Pancreas (tissue), 10 donors: ENCODE data around the gene AVEN. TPM values are rescaled to one million over a fixed set of nuclear protein-coding genes. Genes with fewer than 3 reads are reported as not detected.

Experiments
- ATAC-seq, 4 donors: fragments of 200-7000 bp; cut with Tn5 transposase; one replicate each; pipeline versions ENCODE4 v1.8.0 to v1.9.1; 2020; ENCODE audit warnings: mild to moderate bottlenecking in 4 of 4, moderate library complexity in 4 of 4
- DNase-seq, 6 donors: peaks; one replicate each; pipeline ENCODE4 v3.0.0-alpha.2; 2020
- FAIRE-seq: peaks from 2 replicates; lab custom pipeline; 2012; peaks lifted over from hg19 to GRCh38; lab: Jason Lieb, UNC
- H3K27ac ChIP-seq, 4 donors: fragments of 200-600 bp; sonication (generic); 1 replicate in 3 of 4; 2 replicates in 1 of 4; pipeline versions ENCODE4 v1.5.0 to v1.8.0; 2020
- H3K27me3 ChIP-seq, 4 donors: fragments of 200-600 bp; one replicate each; pipeline ENCODE4 v1.8.0; 2021
- H3K36me3 ChIP-seq, 3 donors: fragments of 200-600 bp; sonication (generic) in 1 of 3; one replicate each; pipeline versions ENCODE4 v1.5.0 to v1.8.0; 2020 to 2021
- H3K4me1 ChIP-seq, 3 donors: fragments of 200-600 bp; one replicate each; pipeline ENCODE4 v1.8.0; 2021
- H3K4me3 ChIP-seq, 4 donors: fragments of 200-600 bp; sonication (generic) in 2 of 4; one replicate each; pipeline versions ENCODE4 v1.5.0 to v1.8.0; 2020 to 2021
- H3K9me3 ChIP-seq, 4 donors: fragments of 200-600 bp; one replicate each; pipeline ENCODE4 v1.8.0; 2021
- WGBS, 2 donors: extraction: QIAGEN DNeasy Blood & Tissue Kit; methylation state at CpG; one replicate each; pipeline ENCODE4 v1.1.7; 2013; 5-methylcytosine and 5-hydroxymethylcytosine counted together
- intact Hi-C, 3 donors: fragments of 100-400 bp; cut with DNase I; formaldehyde crosslinking; loops; one replicate each; pipeline versions ENCODE4 v1.11.1 to v1.14.2; 2022
- polyA plus RNA-seq, 2 donors: library from polyadenylated mRNA; stranded (reverse); fragments of 200-250 nt; gene quantifications; one replicate each; pipeline ENCODE4 v1.2.3, GENCODE V29; 2013
- total RNA-seq, 6 donors: library from RNA; stranded (reverse); fragmentation: NEBNext Ultra II Directional in 4 of 6; extraction: Animal tissue kit (Norgen Biotek cat#: 25700) in 4 of 6; gene quantifications; one replicate each; pipeline versions ENCODE4 v1.2.1 to v1.2.4, GENCODE V29; 2021 to 2023
- TF ChIP-seq, protein P1 (sequence below), 4 donors: fragments of 200-600 bp; sonication (generic) in 3 of 4; IDR thresholded peaks; one replicate each; pipeline versions ENCODE4 v1.5.0 to v1.8.0; 2021; ENCODE audit warnings: antibody characterized with exemption in 4 of 4
- donor health status: healthy with polysubstance abuse.
- donor health status: DM: no; HTN: no; CAD: no; lungs with moderate emphysema.
- donor health status: DM: no; HTN: no; CAD: no.
- donor health status: control.
- donor health status: control.
- donor health status: Bipolar disorder and iron deficiency.
- donor health status: DM: yes; HTN: yes; CAD: no.
- donor health status: DM: no; HTN: no; CAD: no.
- donor health status: DM: no; HTN: no; CAD: no.
- donor health status: DM: yes; HTN: yes; CAD: no.

The AVEN gene
- total and polyA plus RNA-seq, 8 donors = 5.9 to 13.9 (median 9.6) TPM

DNA sequence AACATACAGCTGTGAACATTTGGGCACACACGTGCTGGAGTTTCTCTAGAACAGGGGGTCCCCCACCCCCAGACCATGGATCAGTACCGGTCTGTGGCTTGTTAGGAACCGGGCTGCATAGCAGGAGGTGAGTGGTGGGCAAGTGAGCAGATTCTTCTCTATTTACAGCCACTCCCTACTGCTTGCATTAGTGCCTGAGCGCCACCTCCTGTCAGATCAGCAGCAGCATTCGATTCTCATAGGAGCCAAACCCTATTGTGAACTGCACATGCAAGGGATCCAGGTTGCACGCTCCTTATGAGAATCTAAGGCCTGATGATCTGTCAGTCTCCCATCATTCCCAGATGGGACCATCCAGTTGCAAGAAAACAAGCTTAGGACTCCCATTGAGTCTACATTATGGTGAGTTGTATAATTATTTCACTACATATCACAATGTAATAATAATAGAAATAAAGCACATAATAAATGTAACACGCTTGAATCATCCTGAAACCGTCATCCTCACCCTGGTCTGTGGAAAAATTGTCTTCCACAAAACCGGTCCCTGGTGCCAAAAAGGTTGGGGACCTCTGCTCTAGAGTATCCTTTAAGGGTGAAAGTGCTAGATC is 44.9 kb downstream of the AVEN start:
- intact Hi-C loops = no loop called here
- Histone ChIP-seq H3K4me3 (no peak overlapping the region), H3K36me3 (no peaks in the 10 kb centered on the region), H3K9me3 (no peaks in the 10 kb centered on the region), H3K27me3 (no peaks in the 10 kb centered on the region), H3K4me1 (no peaks in the 10 kb centered on the region), H3K27ac (no peak overlapping the region)
- FAIRE-seq = no peak
- WGBS, 2 donors = 86 to 90% methylated on average over 9 of the region's 9 CpGs
- no peak for ATAC-seq
- TF ChIP-seq, protein P1, sequence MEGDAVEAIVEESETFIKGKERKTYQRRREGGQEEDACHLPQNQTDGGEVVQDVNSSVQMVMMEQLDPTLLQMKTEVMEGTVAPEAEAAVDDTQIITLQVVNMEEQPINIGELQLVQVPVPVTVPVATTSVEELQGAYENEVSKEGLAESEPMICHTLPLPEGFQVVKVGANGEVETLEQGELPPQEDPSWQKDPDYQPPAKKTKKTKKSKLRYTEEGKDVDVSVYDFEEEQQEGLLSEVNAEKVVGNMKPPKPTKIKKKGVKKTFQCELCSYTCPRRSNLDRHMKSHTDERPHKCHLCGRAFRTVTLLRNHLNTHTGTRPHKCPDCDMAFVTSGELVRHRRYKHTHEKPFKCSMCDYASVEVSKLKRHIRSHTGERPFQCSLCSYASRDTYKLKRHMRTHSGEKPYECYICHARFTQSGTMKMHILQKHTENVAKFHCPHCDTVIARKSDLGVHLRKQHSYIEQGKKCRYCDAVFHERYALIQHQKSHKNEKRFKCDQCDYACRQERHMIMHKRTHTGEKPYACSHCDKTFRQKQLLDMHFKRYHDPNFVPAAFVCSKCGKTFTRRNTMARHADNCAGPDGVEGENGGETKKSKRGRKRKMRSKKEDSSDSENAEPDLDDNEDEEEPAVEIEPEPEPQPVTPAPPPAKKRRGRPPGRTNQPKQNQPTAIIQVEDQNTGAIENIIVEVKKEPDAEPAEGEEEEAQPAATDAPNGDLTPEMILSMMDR (IDR thresholded peaks at IDR 0.05) = no peak
- no peak for DNase-seq

DNA sequence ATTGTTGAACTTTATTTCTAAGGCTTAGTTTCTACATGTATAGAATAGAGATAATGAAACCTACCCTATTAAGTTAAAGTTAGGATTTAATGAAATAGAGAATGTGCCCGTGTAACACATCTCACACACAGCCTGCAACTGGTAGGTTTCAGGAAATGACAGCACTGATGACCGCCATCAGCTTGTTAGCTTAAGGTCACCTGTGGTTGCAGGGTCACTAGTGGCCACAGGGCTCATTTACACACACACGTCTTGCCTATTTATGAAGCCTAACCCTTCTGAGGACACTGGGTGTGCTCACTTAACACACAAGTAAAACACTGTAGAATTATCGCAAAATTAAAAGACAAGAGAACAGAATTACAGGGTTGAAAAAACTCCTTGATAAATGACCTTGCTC is 50.6 kb downstream of the AVEN start:
- WGBS, 2 donors = 91% methylated on average over 4 of the region's 4 CpGs
- intact Hi-C loops = no loop called here
- ATAC-seq = no peak
- Histone ChIP-seq H3K4me1 (no peaks in the 10 kb centered on the region), H3K27ac (no peak overlapping the region), H3K36me3 (no peaks in the 10 kb centered on the region), H3K27me3 (no peaks in the 10 kb centered on the region), H3K4me3 (no peak overlapping the region), H3K9me3 (no peaks in the 10 kb centered on the region)
- FAIRE-seq = no peak
- no peak for DNase-seq
- TF ChIP-seq, protein P1 (IDR thresholded peaks at IDR 0.05) = no peak

- H3K36me3 ChIP-seq = no peaks in the 10 kb centered on the region
- DNase-seq (no peak), FAIRE-seq (no peak), ATAC-seq (no peak)
- H3K27ac ChIP-seq = no peak overlapping the region
- H3K9me3 ChIP-seq = no peaks in the 10 kb centered on the region
- H3K27me3 ChIP-seq = no peaks in the 10 kb centered on the region
- TF ChIP-seq, protein P1 (IDR thresholded peaks at IDR 0.05) = no peak
- no peaks in the 10 kb centered on the region for H3K4me1 ChIP-seq
- intact Hi-C loops = no loop called here
- H3K4me3 ChIP-seq = no peak overlapping the region
- 98 to 99% methylated on average over 3 of the region's 3 CpGs for WGBS, 2 donors
These were observed 51.6 kb downstream of the AVEN start for GRCh38 chr15:33987444-33987843.

DNA sequence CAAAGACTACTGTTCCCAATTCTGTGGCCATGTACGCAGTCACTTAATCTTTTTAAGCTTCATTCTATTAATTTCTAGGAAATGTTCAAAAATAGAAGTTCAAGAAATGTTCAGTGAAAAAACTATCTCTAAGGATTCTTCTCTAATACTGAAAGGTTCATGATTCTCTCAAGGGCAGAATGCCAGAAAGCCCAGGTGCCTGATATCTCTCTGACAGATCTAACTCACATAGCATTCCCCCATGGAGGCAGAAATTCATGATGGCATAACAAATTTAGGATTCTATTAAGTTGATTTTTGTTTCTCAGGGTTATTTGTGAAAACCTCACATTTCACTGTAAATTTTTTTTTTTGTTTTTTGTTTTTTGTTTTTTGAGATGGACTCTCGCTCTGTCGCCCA is 53.3 kb downstream of the AVEN start:
- ATAC-seq (no peak), FAIRE-seq (no peak), DNase-seq (no peak)
- Histone ChIP-seq H3K36me3 (no peaks in the 10 kb centered on the region), H3K4me3 (no peak overlapping the region), H3K4me1 (no peaks in the 10 kb centered on the region), H3K27me3 (no peaks in the 10 kb centered on the region), H3K27ac (no peak overlapping the region), H3K9me3 (no peaks in the 10 kb centered on the region)
- 63 to 64% methylated on average over 3 of the region's 3 CpGs for WGBS, 2 donors
- intact Hi-C loops = no loop called here
- TF ChIP-seq, protein P1 (IDR thresholded peaks at IDR 0.05) = no peak

GRCh38 chr15:33985287-33985686 is 53.7 kb downstream of the AVEN start:
- Histone ChIP-seq H3K27me3 (no peaks in the 10 kb centered on the region), H3K36me3 (no peaks in the 10 kb centered on the region), H3K4me1 (no peaks in the 10 kb centered on the region), H3K27ac (no peak overlapping the region), H3K9me3 (no peaks in the 10 kb centered on the region), H3K4me3 (no peak overlapping the region)
- FAIRE-seq (no peak), ATAC-seq (peak in 1 of 4 donors; percentile 43), DNase-seq (no peak)
- intact Hi-C loops = no loop called here
- TF ChIP-seq, protein P1 (IDR thresholded peaks at IDR 0.05) = no peak
- WGBS, 2 donors = 74 to 81% methylated on average over 1 of the region's 1 CpG
